Cardiac fibroblast (primary cell): ENCODE data around the gene PIEZO2.

ENCODE experiments used
- DNase-seq, 2 donors: peaks; one replicate each; pipeline versions ENCODE4 v3.0.0 to v3.0.0-alpha.2; 2010; ENCODE audit warnings: low read depth in 2 of 2
- H3K4me3 ChIP-seq, 2 donors: replicated peaks in 1 of 2; 1 replicate in 1 of 2; 2 replicates in 1 of 2; pipeline ENCODE4 v1.5.1; 2011; ENCODE audit warnings: low read depth in 2 of 2, low read length in 2 of 2, mild to moderate bottlenecking in 2 of 2, moderate library complexity in 1 of 2
- CTCF ChIP-seq: IDR thresholded peaks from one replicate; pipeline ENCODE4 v1.5.1; 2011; ENCODE audit warnings: low read depth, mild to moderate bottlenecking, low read length, inconsistent platforms

Gene PIEZO2

GRCh38 chr18:10908760-10909159, 240.6 kb downstream of the PIEZO2 start:
- DNase-seq: no peak
- no peak for TF ChIP-seq CTCF
- no peak overlapping the region for H3K4me3 ChIP-seq

GRCh38 chr18:10907749-10908148, 241.6 kb downstream of the PIEZO2 start:
- TF ChIP-seq CTCF: no peak
- H3K4me3 ChIP-seq: no peak overlapping the region
- no peak for DNase-seq

GRCh38 chr18:10901329-10901728, 248.0 kb downstream of the PIEZO2 start:
- H3K4me3 ChIP-seq: no peak overlapping the region
- TF ChIP-seq CTCF: no peak
- no peak for DNase-seq

- no peak for TF ChIP-seq CTCF
- no peak for DNase-seq
- no peak overlapping the region for H3K4me3 ChIP-seq
Measured at GRCh38 chr18:10900435-10900834, 248.9 kb downstream of the PIEZO2 start.

- no peak for TF ChIP-seq CTCF
- no peak for DNase-seq
Measured at GRCh38 chr18:10899481-10899880, 249.9 kb downstream of the PIEZO2 start.

GRCh38 chr18:10898417-10898974, 250.9 kb downstream of the PIEZO2 start:
- TF ChIP-seq CTCF: no peak
- no peak for DNase-seq
- H3K4me3 ChIP-seq: no peak overlapping the region

More at GRCh38 chr18:10899481-10899880, 249.9 kb downstream of the PIEZO2 start:
- H3K4me3 ChIP-seq: no peak overlapping the region

- TF ChIP-seq CTCF: no peak
- no peak overlapping the region for H3K4me3 ChIP-seq
- DNase-seq: no peak
Measured at GRCh38 chr18:10896851-10897250, 252.5 kb downstream of the PIEZO2 start.
